Measurements from ENCODE around the gene WIZ.

DNA sequence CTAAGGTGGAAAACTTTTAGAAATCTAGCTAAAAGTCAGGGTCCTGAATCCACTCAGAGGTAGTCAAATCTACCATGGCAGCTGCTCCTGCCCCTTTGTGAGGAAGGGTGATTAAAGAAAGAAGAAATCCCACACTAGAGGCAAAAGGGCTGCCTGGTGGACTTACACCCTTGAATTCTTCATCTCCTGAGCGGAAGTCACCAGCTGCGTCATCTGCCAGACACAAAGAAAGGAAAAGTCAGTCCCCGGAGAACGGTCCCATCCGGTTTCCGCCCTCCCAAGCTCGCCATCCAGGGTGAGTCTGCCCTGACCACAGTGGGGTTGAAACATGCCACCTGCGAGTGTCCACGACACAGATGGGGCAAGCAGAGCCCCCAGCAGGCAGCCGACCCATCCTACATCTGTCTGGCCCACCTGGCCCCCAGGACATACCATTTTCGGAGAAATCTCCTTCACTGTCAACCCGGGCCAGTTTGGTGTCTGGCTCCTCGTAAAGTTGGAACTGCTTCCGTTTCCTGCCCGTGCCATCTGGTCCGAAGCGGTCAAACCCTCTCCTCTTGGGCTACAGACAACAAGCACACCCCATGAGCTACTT is 77.9 kb downstream of the WIZ start:
- TF ChIP-seq RAD21 (IDR thresholded peaks at IDR 0.05; ENCODE audit: low read length), result no peak
- TF ChIP-seq, protein P1, sequence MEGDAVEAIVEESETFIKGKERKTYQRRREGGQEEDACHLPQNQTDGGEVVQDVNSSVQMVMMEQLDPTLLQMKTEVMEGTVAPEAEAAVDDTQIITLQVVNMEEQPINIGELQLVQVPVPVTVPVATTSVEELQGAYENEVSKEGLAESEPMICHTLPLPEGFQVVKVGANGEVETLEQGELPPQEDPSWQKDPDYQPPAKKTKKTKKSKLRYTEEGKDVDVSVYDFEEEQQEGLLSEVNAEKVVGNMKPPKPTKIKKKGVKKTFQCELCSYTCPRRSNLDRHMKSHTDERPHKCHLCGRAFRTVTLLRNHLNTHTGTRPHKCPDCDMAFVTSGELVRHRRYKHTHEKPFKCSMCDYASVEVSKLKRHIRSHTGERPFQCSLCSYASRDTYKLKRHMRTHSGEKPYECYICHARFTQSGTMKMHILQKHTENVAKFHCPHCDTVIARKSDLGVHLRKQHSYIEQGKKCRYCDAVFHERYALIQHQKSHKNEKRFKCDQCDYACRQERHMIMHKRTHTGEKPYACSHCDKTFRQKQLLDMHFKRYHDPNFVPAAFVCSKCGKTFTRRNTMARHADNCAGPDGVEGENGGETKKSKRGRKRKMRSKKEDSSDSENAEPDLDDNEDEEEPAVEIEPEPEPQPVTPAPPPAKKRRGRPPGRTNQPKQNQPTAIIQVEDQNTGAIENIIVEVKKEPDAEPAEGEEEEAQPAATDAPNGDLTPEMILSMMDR (conservative IDR thresholded peaks at IDR 0.05; ENCODE audit: low read depth, low read length), result no peak
- TF ChIP-seq POLR2A (IDR thresholded peaks at IDR 0.05; ENCODE audit: low read depth, low read length), result no peak

All from IMR-90 (cell line).